ENCODE data around the gene ACTRT2. TPM values are rescaled to one million over a fixed set of nuclear protein-coding genes. Genes with fewer than 3 reads are reported as not detected.

Gene ACTRT2
- total RNA-seq, 1 donor from 2014 or later, result not detected

GRCh38 chr1:3061981-3062615 is 40.8 kb downstream of the ACTRT2 start:
- no peak for DNase-seq
- Mint-ChIP-seq H3K4me3 (ENCODE audit: unreplicated experiment) (no peak overlapping the region), H3K27me3 (ENCODE audit: unreplicated experiment) (peaks cover 14% of the 10 kb centered on the region)

GRCh38 chr1:3062616-3063378 is 41.5 kb downstream of the ACTRT2 start:
- no peak overlapping the region for H3K27ac Mint-ChIP-seq (ENCODE audit: unreplicated experiment)
- TF ChIP-seq, protein P1, sequence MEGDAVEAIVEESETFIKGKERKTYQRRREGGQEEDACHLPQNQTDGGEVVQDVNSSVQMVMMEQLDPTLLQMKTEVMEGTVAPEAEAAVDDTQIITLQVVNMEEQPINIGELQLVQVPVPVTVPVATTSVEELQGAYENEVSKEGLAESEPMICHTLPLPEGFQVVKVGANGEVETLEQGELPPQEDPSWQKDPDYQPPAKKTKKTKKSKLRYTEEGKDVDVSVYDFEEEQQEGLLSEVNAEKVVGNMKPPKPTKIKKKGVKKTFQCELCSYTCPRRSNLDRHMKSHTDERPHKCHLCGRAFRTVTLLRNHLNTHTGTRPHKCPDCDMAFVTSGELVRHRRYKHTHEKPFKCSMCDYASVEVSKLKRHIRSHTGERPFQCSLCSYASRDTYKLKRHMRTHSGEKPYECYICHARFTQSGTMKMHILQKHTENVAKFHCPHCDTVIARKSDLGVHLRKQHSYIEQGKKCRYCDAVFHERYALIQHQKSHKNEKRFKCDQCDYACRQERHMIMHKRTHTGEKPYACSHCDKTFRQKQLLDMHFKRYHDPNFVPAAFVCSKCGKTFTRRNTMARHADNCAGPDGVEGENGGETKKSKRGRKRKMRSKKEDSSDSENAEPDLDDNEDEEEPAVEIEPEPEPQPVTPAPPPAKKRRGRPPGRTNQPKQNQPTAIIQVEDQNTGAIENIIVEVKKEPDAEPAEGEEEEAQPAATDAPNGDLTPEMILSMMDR (IDR thresholded peaks at IDR 0.05; ENCODE audit: partially characterized antibody, unreplicated experiment), result no peak
- no peaks in the 10 kb centered on the region for H3K4me1 Mint-ChIP-seq (ENCODE audit: low read depth, unreplicated experiment)
- DNase-seq, result no peak
- peaks cover 5% of the 10 kb centered on the region for H3K9me3 Mint-ChIP-seq (ENCODE audit: unreplicated experiment)
- peaks cover 11% of the 10 kb centered on the region for H3K27me3 Mint-ChIP-seq (ENCODE audit: unreplicated experiment)
- H3K36me3 Mint-ChIP-seq (ENCODE audit: unreplicated experiment), result peaks cover 4% of the 10 kb centered on the region
- no peak overlapping the region for H3K4me3 Mint-ChIP-seq (ENCODE audit: unreplicated experiment)

More at GRCh38 chr1:3061981-3062615, 40.8 kb downstream of the ACTRT2 start:
- Mint-ChIP-seq H3K36me3 (ENCODE audit: unreplicated experiment) (peaks cover 4% of the 10 kb centered on the region), H3K27ac (ENCODE audit: unreplicated experiment) (no peak overlapping the region), H3K9me3 (ENCODE audit: unreplicated experiment) (peaks cover 5% of the 10 kb centered on the region), H3K4me1 (ENCODE audit: low read depth, unreplicated experiment) (no peaks in the 10 kb centered on the region)
- TF ChIP-seq, protein P1 (IDR thresholded peaks at IDR 0.05; ENCODE audit: partially characterized antibody, unreplicated experiment), result no peak

DNA sequence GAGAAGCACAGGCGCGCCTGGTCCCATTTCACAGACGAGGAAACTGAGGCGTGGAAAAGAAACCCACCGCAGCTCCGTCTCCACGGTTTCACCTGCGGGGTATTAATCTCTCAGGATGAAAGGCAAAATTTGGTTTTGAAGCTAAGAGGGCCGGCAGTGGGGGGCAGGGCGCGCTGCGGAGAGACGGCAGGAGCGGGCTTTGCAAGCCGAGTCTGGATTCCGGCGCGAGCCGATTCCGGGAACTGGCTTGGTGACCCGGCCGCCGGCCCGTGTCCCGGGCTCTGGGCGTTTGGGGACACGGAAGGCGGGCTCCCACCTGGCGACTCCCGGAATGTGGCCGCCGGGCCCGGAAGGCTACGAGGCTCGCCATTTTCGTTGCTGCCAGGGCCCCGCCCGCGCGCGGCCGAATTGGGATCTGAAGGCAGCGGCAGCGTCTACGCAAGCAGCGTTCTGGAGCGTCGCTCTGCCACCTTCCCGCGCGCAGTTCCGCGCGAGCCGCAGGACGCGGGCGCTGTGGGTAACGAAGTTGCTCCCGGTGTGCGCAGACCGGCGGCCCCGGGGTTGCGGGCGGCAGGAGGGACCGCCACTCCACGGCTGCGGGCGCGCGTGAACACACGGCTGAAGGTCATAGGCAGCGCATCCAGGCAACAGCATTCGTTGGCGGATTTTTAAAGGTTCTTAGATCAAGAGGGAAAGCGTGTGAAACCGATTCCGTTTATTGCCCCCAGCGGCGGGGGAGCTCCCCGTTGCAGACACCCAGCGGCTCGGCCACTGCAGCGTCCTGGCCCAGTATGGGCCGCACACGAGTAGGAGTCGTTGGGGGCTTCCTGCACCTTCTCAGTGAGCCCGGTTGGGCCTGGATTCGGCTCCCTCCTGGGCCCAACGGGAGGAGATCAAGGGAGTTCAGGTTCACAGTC is 42.4 kb downstream of the ACTRT2 start:
- Mint-ChIP-seq H3K9me3 (ENCODE audit: unreplicated experiment) (peaks cover 5% of the 10 kb centered on the region), H3K4me3 (ENCODE audit: unreplicated experiment) (no peak overlapping the region), H3K4me1 (ENCODE audit: low read depth, unreplicated experiment) (no peaks in the 10 kb centered on the region), H3K36me3 (ENCODE audit: unreplicated experiment) (peaks cover 4% of the 10 kb centered on the region), H3K27me3 (ENCODE audit: unreplicated experiment) (peaks cover 7% of the 10 kb centered on the region), H3K27ac (ENCODE audit: unreplicated experiment) (no peak overlapping the region)
- no peak for DNase-seq
- TF ChIP-seq, protein P1 (IDR thresholded peaks at IDR 0.05; ENCODE audit: partially characterized antibody, unreplicated experiment), result no peak

DNA sequence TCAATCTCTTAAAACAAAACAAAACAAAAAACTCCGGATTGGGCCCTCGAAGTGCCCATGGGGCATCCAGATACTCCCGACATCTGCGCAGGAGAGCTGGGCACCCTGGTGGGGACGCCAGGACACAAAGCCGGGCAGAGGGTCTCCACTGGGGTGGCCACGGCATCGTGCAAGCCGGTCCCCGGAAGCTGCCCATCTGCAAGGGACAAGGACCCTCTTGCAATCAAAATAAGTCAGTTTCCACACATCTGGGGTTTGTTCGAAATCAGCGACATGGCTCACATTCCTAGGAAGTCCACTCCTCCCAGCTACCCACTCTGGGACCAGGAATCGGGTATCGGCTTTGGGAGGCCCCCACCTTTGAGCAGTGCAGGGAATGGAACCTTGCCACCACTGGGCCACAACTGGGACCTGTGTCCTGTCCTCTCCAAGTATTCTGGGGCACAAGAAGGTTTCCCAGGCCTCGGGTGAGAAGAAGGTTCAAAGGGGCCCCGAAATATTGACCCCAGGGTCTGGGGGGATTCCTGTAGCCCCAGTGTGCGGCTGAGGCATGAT is 43.1 kb downstream of the ACTRT2 start:
- Mint-ChIP-seq H3K4me1 (ENCODE audit: low read depth, unreplicated experiment) (no peaks in the 10 kb centered on the region), H3K4me3 (ENCODE audit: unreplicated experiment) (no peak overlapping the region), H3K36me3 (ENCODE audit: unreplicated experiment) (no peaks in the 10 kb centered on the region), H3K27me3 (ENCODE audit: unreplicated experiment) (peaks cover 8% of the 10 kb centered on the region), H3K9me3 (ENCODE audit: unreplicated experiment) (peaks cover 3% of the 10 kb centered on the region), H3K27ac (ENCODE audit: unreplicated experiment) (no peak overlapping the region)
- no peak for DNase-seq
- TF ChIP-seq, protein P1 (IDR thresholded peaks at IDR 0.05; ENCODE audit: partially characterized antibody, unreplicated experiment), result no peak

Measured in glutamatergic neuron (in vitro differentiated cells).